Prostate gland (tissue), 2 donors: ENCODE results near the gene DLG2. TPM values are rescaled to one million over a fixed set of nuclear protein-coding genes. Genes with fewer than 3 reads are reported as not detected.

Experiments used
- DNase-seq: peaks from one replicate; pipeline ENCODE4 v3.0.0-alpha.2; 2019; ENCODE audit warnings: low spot score
- H3K27ac ChIP-seq, 2 donors: fragments of 200-600 bp; sonication (generic); 2 replicates each; pipeline ENCODE4 v1.5.1; 2017 to 2019
- H3K27me3 ChIP-seq: fragments of 200-600 bp; sonication (generic); replicated peaks from 2 replicates; pipeline ENCODE4 v1.5.1; 2019; ENCODE audit not compliant: insufficient read depth
- H3K36me3 ChIP-seq, 2 donors: fragments of 200-600 bp; sonication (generic); 1 replicate in 1 of 2; 2 replicates in 1 of 2; pipeline versions ENCODE4 v1.5.1 to v1.8.1; 2017 to 2019
- H3K4me1 ChIP-seq: fragments of 200-600 bp; sonication (generic); replicated peaks from 2 replicates; pipeline ENCODE4 v1.5.1; 2019
- H3K4me3 ChIP-seq, 2 donors: fragments of 200-600 bp; sonication (generic); 2 replicates each; pipeline ENCODE4 v1.5.1; 2017 to 2019
- H3K9me3 ChIP-seq: fragments of 200-600 bp; sonication (generic); 2 replicates; pipeline ENCODE4 v1.5.1; 2017
- POLR2A ChIP-seq: fragments of 450-650 bp; IDR thresholded peaks from one replicate; pipeline ENCODE4 v1.6.1; 2016; ENCODE audit warnings: antibody characterized with exemption, mild to moderate bottlenecking
- POLR2AphosphoS5 ChIP-seq: sonication (generic); formaldehyde crosslinking; IDR thresholded peaks from one replicate; pipeline ENCODE4 v1.6.1; 2017; ENCODE audit warnings: antibody characterized with exemption
- WGBS: methylation state at CpG from one replicate; pipeline ENCODE4 v1.1.5; 2018; 5-methylcytosine and 5-hydroxymethylcytosine counted together
- intact Hi-C: fragments of 100-400 bp; cut with DNase I; formaldehyde crosslinking; loops from one replicate; pipeline ENCODE4 v1.14.2; 2022
- total RNA-seq, 2 donors: library from RNA; depleted of rRNA; stranded (reverse); fragments of >200 nt; gene quantifications; one replicate each; pipeline ENCODE4 v1.1.0, GENCODE V29; 2016
- TF ChIP-seq, protein P1 (sequence below), 4 experiments: fragments of 200-600 bp in 2 of 4; fragments of 450-650 bp in 2 of 4; sonication (generic) in 2 of 4; IDR thresholded peaks; 1 replicate in 3 of 4; 2 replicates in 1 of 4; pipeline ENCODE4 v1.5.1; 2016 to 2019; ENCODE audit warnings: antibody characterized with exemption in 4 of 4, mild to moderate bottlenecking in 2 of 4, moderate library complexity in 2 of 4

The DLG2 gene
- total RNA-seq, 2 donors from 2014 or later = 9.8 to 16.2 TPM

DNA sequence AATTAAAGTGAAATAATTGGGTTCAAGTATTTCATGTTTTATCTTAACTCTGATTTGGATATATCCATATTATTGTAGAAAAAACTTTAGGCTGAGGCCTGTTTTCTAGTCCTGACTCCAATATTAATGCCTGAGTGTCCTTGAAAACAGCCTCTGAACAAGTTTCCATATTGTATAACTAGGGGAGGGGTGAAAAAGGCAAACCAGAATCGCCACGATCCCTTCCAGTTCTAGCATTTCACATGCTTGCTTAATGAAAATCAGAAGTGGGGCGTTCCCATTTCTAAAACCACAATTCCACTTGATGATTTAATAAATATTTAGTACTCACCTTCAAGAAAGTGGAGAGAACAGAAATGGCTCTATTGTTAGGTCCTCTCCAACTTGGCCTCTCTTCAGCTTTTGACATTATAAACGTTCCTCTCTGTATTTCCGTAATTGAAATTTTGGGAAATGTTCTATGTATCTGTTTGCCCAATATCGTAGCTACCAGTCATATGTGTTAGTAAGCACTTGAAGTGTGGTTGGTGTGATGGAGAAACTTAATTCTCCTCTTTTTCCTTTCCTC lies 1779.6 kb downstream of the DLG2 start:
- Histone ChIP-seq H3K27me3 (no peaks in the 10 kb centered on the region), H3K36me3 (no peaks in the 10 kb centered on the region), H3K9me3 (no peaks in the 10 kb centered on the region), H3K27ac (no peak overlapping the region), H3K4me3 (no peak overlapping the region), H3K4me1 (no peaks in the 10 kb centered on the region)
- intact Hi-C loops = no loop called here
- no peak for TF ChIP-seq POLR2A
- no peak for TF ChIP-seq POLR2AphosphoS5
- TF ChIP-seq, protein P1, sequence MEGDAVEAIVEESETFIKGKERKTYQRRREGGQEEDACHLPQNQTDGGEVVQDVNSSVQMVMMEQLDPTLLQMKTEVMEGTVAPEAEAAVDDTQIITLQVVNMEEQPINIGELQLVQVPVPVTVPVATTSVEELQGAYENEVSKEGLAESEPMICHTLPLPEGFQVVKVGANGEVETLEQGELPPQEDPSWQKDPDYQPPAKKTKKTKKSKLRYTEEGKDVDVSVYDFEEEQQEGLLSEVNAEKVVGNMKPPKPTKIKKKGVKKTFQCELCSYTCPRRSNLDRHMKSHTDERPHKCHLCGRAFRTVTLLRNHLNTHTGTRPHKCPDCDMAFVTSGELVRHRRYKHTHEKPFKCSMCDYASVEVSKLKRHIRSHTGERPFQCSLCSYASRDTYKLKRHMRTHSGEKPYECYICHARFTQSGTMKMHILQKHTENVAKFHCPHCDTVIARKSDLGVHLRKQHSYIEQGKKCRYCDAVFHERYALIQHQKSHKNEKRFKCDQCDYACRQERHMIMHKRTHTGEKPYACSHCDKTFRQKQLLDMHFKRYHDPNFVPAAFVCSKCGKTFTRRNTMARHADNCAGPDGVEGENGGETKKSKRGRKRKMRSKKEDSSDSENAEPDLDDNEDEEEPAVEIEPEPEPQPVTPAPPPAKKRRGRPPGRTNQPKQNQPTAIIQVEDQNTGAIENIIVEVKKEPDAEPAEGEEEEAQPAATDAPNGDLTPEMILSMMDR (IDR thresholded peaks at IDR 0.05) = no peak
- no peak for DNase-seq
- WGBS = 92% methylated on average over 6 of the region's 6 CpGs

DNA sequence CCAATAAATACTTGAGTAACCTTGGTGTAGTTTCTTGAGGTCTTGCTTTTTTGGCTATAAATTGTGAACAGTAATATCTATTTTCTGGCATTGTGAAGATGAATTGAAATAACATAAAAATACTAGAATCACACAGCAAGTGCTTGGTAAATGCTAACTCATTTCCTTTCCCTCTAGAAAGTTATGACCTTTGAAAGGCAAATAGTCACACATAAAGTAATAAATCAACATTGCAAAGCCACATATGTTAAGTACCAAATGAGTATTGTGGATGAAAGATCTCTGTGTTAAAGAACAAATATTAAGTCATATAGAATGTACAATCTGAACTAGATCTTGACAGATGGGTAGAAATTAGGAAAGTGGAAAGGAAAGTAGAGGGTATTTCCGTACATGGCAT lies 1781.3 kb downstream of the DLG2 start:
- 81% methylated on average over 1 of the region's 1 CpG for WGBS
- intact Hi-C loops = no loop called here
- Histone ChIP-seq H3K27me3 (no peaks in the 10 kb centered on the region), H3K4me3 (no peak overlapping the region), H3K27ac (no peak overlapping the region), H3K9me3 (no peaks in the 10 kb centered on the region), H3K4me1 (no peaks in the 10 kb centered on the region), H3K36me3 (no peaks in the 10 kb centered on the region)
- DNase-seq = no peak
- TF ChIP-seq POLR2A (no peak), POLR2AphosphoS5 (no peak)
- TF ChIP-seq, protein P1 (IDR thresholded peaks at IDR 0.05) = no peak

DNA sequence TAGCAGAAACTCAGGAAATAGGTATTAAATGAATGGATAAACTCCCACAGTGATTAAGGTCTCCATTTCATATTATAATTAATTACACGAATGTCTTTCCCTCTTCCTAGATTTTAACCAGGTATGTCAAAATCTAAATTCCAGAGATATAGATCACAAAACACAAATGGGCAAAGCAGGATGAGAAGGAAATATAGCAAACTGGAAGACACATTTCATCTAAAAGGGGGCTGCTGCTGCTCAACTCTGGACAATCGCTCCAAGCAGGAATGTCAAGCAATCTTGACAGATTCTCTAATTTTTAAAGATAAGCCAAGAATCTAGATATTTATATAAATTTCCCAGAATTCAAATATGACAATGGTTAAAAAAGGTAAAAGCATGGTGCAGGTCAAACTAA lies 1786.8 kb downstream of the DLG2 start:
- Histone ChIP-seq H3K9me3 (no peaks in the 10 kb centered on the region), H3K27me3 (no peaks in the 10 kb centered on the region), H3K4me3 (no peak overlapping the region), H3K4me1 (no peaks in the 10 kb centered on the region), H3K27ac (no peak overlapping the region), H3K36me3 (no peaks in the 10 kb centered on the region)
- TF ChIP-seq POLR2AphosphoS5 (no peak), POLR2A (no peak)
- TF ChIP-seq, protein P1 (IDR thresholded peaks at IDR 0.05) = no peak
- WGBS = 90% methylated on average over 2 of the region's 2 CpGs
- intact Hi-C loops = no loop called here
- no peak for DNase-seq

DNA sequence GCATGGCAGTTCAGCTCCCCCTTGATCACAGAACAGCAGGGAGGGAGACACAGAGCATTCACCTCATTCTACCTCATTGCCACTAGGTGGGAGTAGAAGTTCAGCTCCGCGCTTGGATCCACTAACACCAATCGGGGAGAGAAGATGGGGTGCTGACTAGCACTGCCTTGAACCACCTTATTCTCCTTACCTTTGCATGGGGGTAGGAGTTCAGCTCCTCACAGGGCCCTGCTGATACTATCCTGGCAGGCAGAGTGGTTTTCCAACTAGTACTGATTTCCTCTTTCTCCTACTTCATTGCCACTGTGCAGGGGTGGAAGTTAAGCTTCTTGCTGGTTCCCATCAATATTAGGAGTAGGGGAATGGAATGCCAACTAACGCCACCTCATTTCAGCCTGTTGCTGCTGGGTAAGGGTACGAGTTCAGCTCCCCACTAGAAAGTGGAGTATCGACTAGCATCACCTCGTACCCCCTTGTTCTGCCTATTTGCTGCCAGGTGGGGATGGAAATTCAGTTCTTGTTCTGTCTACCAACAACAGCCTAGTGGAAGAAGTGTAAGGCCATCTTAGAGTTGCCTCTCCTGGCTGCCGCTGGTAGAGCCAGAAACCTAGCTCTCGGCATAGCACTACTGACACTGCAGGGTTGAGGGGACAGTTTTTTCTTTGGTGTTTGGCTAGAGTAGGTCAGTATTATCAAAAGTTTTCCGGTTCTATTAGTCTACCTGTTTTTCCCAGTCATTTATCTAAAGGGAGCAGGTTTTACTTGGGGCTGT lies 1790.1 kb downstream of the DLG2 start:
- intact Hi-C loops = loop anchor here (5.0 kb wide), 1 partner anchor 685 kb away; no protein-coding TSS in a partner anchor
- TF ChIP-seq, protein P1 (IDR thresholded peaks at IDR 0.05) = peak in 3 of 4 experiments; percentile 46 to 51 (median 47)
- TF ChIP-seq POLR2A = no peak
- 57% methylated on average over 10 of the region's 10 CpGs for WGBS

DNA sequence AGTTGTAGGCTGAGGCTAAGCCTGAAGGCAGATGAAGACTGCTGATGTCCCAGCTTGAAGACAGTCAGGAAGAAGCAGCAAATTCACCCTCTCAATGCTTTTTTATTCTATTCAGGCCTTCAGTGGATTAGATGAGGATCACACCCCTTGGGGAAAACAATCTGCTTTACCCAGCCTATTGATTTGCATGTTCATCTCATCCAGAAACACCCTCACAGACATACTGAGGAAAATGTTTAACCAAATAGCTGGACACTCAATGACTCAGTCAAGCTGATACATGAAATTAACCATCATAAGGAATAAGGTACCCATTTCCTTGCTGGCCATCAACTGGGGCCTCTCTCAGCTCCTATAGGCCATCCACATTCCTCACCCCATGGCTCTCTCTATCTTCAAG lies 1791.1 kb downstream of the DLG2 start:
- Histone ChIP-seq H3K36me3 (no peaks in the 10 kb centered on the region), H3K9me3 (no peaks in the 10 kb centered on the region), H3K4me3 (no peak overlapping the region), H3K27me3 (no peaks in the 10 kb centered on the region), H3K4me1 (no peaks in the 10 kb centered on the region), H3K27ac (no peak overlapping the region)
- no peak for DNase-seq
- TF ChIP-seq, protein P1 (IDR thresholded peaks at IDR 0.05) = no peak
- no peak for TF ChIP-seq POLR2AphosphoS5
- intact Hi-C loops = loop anchor here (5.0 kb wide), 1 partner anchor 686 kb away; no protein-coding TSS in a partner anchor

More for the DNA sequence above, 1790.1 kb downstream of the DLG2 start:
- H3K36me3 ChIP-seq = no peaks in the 10 kb centered on the region
- no peaks in the 10 kb centered on the region for H3K27me3 ChIP-seq
- no peaks in the 10 kb centered on the region for H3K4me1 ChIP-seq
- DNase-seq = peak; percentile 8
- no peak overlapping the region for H3K27ac ChIP-seq
- no peak overlapping the region for H3K4me3 ChIP-seq
- no peaks in the 10 kb centered on the region for H3K9me3 ChIP-seq
